ENCODE results near the gene IRX5. TPM values are rescaled to one million over a fixed set of nuclear protein-coding genes. Genes with fewer than 3 reads are reported as not detected.

Gene IRX5
- total RNA-seq, 1 donor from 2014 or later = 17.4 TPM

GRCh38 chr16:54980821-54981220 is 50.2 kb downstream of the IRX5 start:
- H3K4me3 ChIP-seq (ENCODE audit: low read depth, low read length) = no peak overlapping the region
- DNase-seq (ENCODE audit: low read depth) = no peak
- TF ChIP-seq, protein P1, sequence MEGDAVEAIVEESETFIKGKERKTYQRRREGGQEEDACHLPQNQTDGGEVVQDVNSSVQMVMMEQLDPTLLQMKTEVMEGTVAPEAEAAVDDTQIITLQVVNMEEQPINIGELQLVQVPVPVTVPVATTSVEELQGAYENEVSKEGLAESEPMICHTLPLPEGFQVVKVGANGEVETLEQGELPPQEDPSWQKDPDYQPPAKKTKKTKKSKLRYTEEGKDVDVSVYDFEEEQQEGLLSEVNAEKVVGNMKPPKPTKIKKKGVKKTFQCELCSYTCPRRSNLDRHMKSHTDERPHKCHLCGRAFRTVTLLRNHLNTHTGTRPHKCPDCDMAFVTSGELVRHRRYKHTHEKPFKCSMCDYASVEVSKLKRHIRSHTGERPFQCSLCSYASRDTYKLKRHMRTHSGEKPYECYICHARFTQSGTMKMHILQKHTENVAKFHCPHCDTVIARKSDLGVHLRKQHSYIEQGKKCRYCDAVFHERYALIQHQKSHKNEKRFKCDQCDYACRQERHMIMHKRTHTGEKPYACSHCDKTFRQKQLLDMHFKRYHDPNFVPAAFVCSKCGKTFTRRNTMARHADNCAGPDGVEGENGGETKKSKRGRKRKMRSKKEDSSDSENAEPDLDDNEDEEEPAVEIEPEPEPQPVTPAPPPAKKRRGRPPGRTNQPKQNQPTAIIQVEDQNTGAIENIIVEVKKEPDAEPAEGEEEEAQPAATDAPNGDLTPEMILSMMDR (conservative IDR thresholded peaks at IDR 0.05; ENCODE audit: low read depth, low read length) = no peak

Measured in epithelial cell of proximal tubule (primary cell).